ELF-1 (cell line): ENCODE results near the gene CYP11A1.

Experiments used
- DNase-seq: peaks from one replicate; pipeline ENCODE4 v3.0.0-alpha.2; 2016; ENCODE audit warnings: low read depth, low spot score

Gene CYP11A1

DNA sequence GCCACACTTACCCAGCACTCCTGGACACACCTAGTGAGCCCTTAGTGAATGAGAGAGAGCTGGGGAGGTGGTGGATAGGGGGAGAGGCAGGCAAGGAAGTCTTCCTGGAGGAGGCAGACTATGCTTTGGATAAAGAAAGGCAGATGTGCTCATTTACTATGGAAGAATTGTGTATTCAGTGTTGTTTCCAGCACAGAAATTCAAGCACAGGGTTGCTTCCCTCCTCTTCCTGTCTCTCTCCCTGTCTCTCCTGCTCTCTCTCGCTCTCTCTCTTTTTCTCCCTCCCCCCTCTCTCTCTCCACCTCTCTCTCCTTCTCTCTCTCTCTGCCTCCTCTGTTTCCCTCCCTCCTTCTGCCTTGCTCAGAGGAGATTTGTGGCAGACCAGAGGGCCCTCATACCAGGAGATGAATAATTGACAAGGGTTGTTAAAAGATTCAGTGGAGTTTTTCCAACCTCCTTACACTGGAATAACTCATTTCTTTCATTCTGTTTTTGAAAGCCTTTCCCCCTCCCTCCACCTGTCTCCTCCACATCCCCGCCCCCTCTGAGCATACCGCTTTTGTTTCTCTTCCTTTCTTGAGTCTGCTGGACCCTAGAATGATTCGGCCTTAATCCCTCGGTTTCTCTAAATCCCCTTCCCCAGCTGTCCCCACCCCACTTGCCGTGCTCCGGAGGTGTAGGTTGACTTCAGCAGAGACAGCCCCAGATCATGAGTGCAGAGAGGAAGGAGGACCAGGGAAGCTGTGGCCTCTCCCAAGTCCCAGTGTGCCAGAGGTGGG, 65.7 kb downstream of the CYP11A1 start:
- no peak for DNase-seq

DNA sequence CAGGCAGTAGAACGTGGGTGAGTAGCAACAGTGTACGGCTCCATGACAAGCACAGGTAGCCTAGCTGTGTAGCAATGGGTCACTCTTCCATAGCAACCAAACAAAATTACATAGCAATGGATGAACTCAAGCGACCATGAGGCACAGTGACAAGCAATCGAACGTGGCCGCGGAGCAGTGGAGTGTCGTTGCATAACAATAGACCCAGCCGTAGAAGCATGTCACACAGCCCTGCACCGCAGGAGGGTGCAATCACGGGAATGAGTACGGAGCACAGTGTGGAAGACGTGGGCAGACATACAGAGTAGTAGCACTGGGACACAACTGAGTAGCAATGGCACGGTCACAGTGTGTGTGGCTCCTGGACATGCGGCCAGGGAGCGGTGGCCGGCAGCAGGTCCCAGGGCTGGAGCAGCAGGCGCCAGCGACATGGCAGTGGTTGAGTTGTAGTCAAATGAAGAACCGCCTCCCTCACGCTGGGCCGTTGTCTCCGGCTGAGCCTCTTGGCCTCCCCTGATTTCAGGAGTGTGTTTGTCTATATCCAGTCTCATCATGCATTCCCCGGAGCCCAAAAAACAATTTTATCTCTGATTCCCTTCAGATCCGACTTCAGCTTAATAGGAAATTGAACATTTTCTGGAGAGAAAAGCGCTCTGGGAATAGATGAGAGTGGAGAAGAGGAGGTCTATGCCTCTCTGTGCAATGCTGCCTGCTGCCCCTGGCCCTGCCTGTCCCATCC, 67.2 kb downstream of the CYP11A1 start:
- DNase-seq: peak; percentile 70

DNA sequence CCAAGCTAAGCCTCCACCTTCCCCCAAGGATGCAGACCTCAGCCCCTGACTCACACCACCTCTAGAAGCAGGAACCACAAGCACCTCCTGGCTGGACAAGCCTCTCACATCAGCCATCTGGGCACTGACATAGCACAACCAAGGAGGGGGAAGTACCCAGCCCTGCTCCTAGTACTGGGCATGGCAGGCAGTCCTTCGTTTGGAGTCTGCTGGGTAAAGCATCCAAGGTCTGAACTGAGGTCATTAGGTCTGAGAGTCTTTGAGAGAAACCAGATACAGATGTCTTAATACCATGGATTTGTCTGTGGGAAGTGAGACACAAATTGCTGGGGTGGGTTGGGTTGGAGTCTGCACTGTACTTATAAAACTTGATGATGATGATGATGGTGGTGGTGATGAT, 69.6 kb downstream of the CYP11A1 start:
- DNase-seq: no peak

GRCh38 chr15:74295800-74296199, 71.6 kb downstream of the CYP11A1 start:
- DNase-seq: no peak

DNA sequence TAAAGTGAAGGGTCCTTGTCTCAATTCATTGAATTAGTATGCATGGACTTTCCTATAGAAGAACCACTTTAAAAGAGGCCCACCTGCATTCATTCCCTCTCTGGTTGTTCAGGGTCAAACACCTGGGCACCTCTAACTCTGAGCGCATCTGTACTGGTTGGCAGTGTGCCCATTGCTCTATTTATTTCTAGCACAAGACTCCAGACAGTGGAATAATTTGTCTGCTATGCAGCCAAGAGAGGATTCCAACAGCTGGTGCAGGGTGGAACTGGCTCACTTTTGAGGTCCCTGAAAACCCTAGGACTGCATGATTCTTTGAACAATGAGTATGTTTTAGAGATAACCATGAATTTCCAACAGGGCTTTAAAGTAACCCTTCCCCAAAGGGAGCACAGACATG, 73.4 kb downstream of the CYP11A1 start:
- no peak for DNase-seq

DNA sequence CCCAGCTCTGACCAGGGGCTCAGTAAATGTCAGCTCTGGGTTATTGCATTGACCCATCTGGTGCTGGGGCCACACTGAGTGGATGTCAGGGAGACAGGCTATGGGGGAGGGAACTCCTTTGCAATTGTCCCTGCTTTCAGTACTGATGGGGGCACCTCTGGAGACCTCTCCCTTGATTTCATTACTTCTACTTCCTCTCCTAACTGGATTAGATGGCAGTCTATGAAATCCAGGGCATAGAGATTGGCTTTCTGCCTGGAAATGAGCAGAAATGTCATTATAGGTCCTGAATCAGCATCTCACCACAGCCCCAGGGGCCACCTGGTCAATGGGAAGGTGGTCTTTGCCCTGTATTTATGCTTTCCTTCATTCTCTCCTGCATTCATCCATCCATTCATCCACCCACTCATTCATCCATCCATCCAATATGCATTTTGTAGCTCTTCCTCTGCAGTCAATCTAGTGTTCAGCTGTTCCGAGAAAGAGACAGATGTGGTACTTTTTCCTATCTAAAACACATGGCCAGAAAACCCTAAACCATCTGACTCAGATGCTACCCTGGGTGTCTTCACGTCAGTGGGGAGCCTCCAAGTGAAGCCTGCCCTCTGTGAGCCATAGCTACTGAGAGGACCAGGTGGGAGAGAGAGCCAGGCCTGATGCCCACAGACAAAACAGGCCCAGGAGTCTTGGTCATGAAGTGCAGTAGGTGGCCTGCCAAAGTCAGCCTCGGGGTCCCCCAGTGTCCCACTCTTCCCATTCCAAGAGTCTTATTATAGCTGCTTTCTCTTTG, 74.2 kb downstream of the CYP11A1 start:
- DNase-seq: no peak

- DNase-seq: peak; percentile 97
Measured at GRCh38 chr15:74291101-74292071, 76.1 kb downstream of the CYP11A1 start.

DNA sequence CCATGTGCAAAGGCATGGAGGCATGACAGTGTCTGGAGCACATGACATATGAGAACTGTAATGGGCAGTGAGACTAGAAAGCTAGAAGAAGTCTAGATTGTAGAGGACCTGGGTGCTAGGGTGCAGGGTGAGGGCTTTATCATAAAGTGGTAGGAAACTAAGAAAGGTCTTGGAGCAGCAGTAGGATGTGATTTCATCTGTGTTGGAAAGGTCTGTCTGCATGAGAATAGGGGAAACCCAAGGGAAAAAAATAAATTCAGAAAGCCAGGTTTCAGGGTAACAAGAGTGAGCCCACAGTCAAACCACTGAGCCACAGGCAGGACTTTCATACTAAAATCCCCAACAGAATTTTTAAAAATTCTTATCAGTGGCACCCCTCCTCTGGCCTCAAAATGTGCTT, 76.8 kb downstream of the CYP11A1 start:
- DNase-seq: no peak

GRCh38 chr15:74289671-74290070, 77.8 kb downstream of the CYP11A1 start:
- DNase-seq: no peak
